Measurements from ENCODE around the gene SPECC1L. TPM values are rescaled to one million over a fixed set of nuclear protein-coding genes. Genes with fewer than 3 reads are reported as not detected.

Gene SPECC1L
- total and polyA plus RNA-seq, 10 of the 15 experiments (the other 5 are each of a cell fraction or from before 2014, with no cell fraction given) = 1.9 to 40.6 (median 19.1) TPM

GRCh38 chr22:24427500-24428164 lies 157.0 kb downstream of the SPECC1L start, which contains the start of gene ADORA2A (continued):
- TF ChIP-seq FOXK2 (IDR thresholded peaks at IDR 0.05) (no peak; the same call in none of the 2 replicates), EED (IDR thresholded peaks at IDR 0.05; ENCODE audit: low read depth) (peak; percentile 69), LARP7 (IDR thresholded peaks at IDR 0.05) (peak; percentile 38), POLR2AphosphoS5 (IDR thresholded peaks at IDR 0.05; ENCODE audit: low read length) (peak; percentile 61), TBL1XR1 (IDR thresholded peaks at IDR 0.05; ENCODE audit: low read depth, low read length) (no peak), ZNF217 (IDR thresholded peaks at IDR 0.05) (0 out of 2 replicates have a peak, but pooled peaks have one; percentile 14), TCF7 (IDR thresholded peaks at IDR 0.05; ENCODE audit: borderline replicate concordance) (no peak), RAD51 (IDR thresholded peaks at IDR 0.05) (peak; percentile 95), STAT1 (conservative IDR thresholded peaks at IDR 0.05) (no peak), SIX5 (IDR thresholded peaks at IDR 0.05; ENCODE audit: low read depth, low read length, severe bottlenecking) (no peak), E2F8 (IDR thresholded peaks at IDR 0.05; ENCODE audit: low read depth, partially characterized antibody) (no peak), TCF3 (IDR thresholded peaks at IDR 0.05; ENCODE audit: borderline replicate concordance, insufficient read depth, low read depth, low read length) (peak; percentile 100), RBBP5 (conservative IDR thresholded peaks at IDR 0.05) (no peak), MEF2B (IDR thresholded peaks at IDR 0.05; ENCODE audit: partially characterized antibody, poor library complexity, severe bottlenecking) (peak; percentile 79), CUX1 (IDR thresholded peaks at IDR 0.05; ENCODE audit: insufficient replicate concordance, low read depth, low read length) (no peak), CBX3 (IDR thresholded peaks at IDR 0.05; ENCODE audit: borderline replicate concordance, low read depth) (no peak), SMARCA5 (IDR thresholded peaks at IDR 0.05) (0 out of 2 replicates have a peak, but pooled peaks have one; percentile 18), TARDBP (IDR thresholded peaks at IDR 0.05; ENCODE audit: borderline replicate concordance) (no peak), KAT2A (conservative IDR thresholded peaks at IDR 0.05; ENCODE audit: control insufficient read depth, low read depth, low read length) (no peak)
- TF ChIP-seq, protein P1, sequence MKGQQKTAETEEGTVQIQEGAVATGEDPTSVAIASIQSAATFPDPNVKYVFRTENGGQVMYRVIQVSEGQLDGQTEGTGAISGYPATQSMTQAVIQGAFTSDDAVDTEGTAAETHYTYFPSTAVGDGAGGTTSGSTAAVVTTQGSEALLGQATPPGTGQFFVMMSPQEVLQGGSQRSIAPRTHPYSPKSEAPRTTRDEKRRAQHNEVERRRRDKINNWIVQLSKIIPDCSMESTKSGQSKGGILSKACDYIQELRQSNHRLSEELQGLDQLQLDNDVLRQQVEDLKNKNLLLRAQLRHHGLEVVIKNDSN (IDR thresholded peaks at IDR 0.05; ENCODE audit: borderline replicate concordance, extremely low read length, insufficient read depth, low read depth, low read length) = peak; percentile 97
